HEK293 (cell line): ENCODE measurements around the gene GRID2.

Source experiments
- CTCF ChIA-PET: fragments of 350-600 bp; formaldehyde crosslinking; extraction: SDS; loops from one replicate; lab custom pipeline; 2021; ENCODE audit warnings: antibody characterized with exemption; lab: Yijun Ruan, JAX
- POLR2A ChIA-PET: fragments of 300-600 bp; formaldehyde crosslinking; extraction: SDS; loops from one replicate; lab custom pipeline; 2020; ENCODE audit warnings: antibody characterized with exemption, inconsistent platforms; lab: Yijun Ruan, JAX
- H3K27ac ChIP-seq: fragments of 200-500 bp; sonication (Bioruptor generic); 2 replicates; pipeline ENCODE4 v1.5.1; 2014; ENCODE audit warnings: low read depth, low read length, control low read depth, inconsistent platforms; ENCODE audit errors: extremely low read depth
- H3K36me3 ChIP-seq, 2 experiments: fragments of 200-500 bp in 1 of 2; sonication (Bioruptor generic) in 1 of 2; 1 replicate in 1 of 2; 2 replicates in 1 of 2; pipeline ENCODE4 v1.5.1; 2014 to 2017; ENCODE audit warnings: inconsistent platforms in 2 of 2, low read length in 2 of 2; ENCODE audit not compliant: control insufficient read depth in 2 of 2, insufficient read depth in 1 of 2
- H3K4me1 ChIP-seq: fragments of 200-500 bp; sonication (Bioruptor generic); 2 replicates; pipeline ENCODE4 v1.5.1; 2014; ENCODE audit warnings: mild to moderate bottlenecking, low read length, inconsistent platforms; ENCODE audit not compliant: control insufficient read depth, insufficient read depth
- H3K4me3 ChIP-seq: 2 replicates; pipeline ENCODE4 v1.5.1; 2011; ENCODE audit warnings: low read depth, mild to moderate bottlenecking, control low read depth, low read length, moderate library complexity
- H3K9me3 ChIP-seq: fragments of 200-500 bp; sonication (Bioruptor generic); 2 replicates; pipeline ENCODE4 v1.5.1; 2014; ENCODE audit warnings: low read depth, low read length, inconsistent platforms; ENCODE audit not compliant: control insufficient read depth, insufficient read depth
- GFI1B ChIP-seq: fragments of 450-650 bp; formaldehyde crosslinking; IDR thresholded peaks from 2 replicates; pipeline ENCODE4 v1.5.1; 2016; ENCODE audit warnings: missing biosample characterization, missing genetic modification characterization
- IKZF3 ChIP-seq: fragments of 450-650 bp; IDR thresholded peaks from 2 replicates; pipeline ENCODE4 v1.5.0; 2018; ENCODE audit warnings: missing biosample characterization, mild to moderate bottlenecking, missing genetic modification characterization, moderate library complexity
- MYNN ChIP-seq: fragments of 450-650 bp; formaldehyde crosslinking; IDR thresholded peaks from 2 replicates; pipeline ENCODE4 v1.5.1; 2016; ENCODE audit warnings: missing biosample characterization, missing genetic modification characterization, borderline replicate concordance
- SALL2 ChIP-seq: fragments of 450-650 bp; formaldehyde crosslinking; IDR thresholded peaks from 2 replicates; pipeline ENCODE4 v1.5.0; 2017; ENCODE audit warnings: missing biosample characterization, mild to moderate bottlenecking, missing genetic modification characterization, borderline replicate concordance
- SETDB1 ChIP-seq: IDR thresholded peaks from one replicate; pipeline ENCODE4 v1.6.1; 2017; ENCODE audit warnings: mild to moderate bottlenecking, low read length, moderate library complexity, mixed read lengths; ENCODE audit not compliant: insufficient read length
- YY1 ChIP-seq: fragments of 450-650 bp; formaldehyde crosslinking; IDR thresholded peaks from 2 replicates; pipeline ENCODE4 v1.5.1; 2018; ENCODE audit warnings: missing biosample characterization, missing genetic modification characterization
- ZBTB17 ChIP-seq: fragments of 450-650 bp; formaldehyde crosslinking; IDR thresholded peaks from 2 replicates; pipeline ENCODE4 v1.5.1; 2016; ENCODE audit warnings: missing biosample characterization, missing genetic modification characterization
- ZBTB20 ChIP-seq: fragments of 450-650 bp; formaldehyde crosslinking; IDR thresholded peaks from 2 replicates; pipeline ENCODE4 v1.5.1; 2016; ENCODE audit warnings: missing biosample characterization, missing genetic modification characterization
- ZNF133 ChIP-seq: fragments of 450-650 bp; formaldehyde crosslinking; IDR thresholded peaks from 2 replicates; pipeline ENCODE4 v1.5.1; 2016; ENCODE audit warnings: missing biosample characterization, missing genetic modification characterization
- ZNF140 ChIP-seq: fragments of 450-650 bp; formaldehyde crosslinking; IDR thresholded peaks from 2 replicates; pipeline ENCODE4 v1.5.1; 2016; ENCODE audit warnings: missing biosample characterization, missing genetic modification characterization
- ZNF146 ChIP-seq: fragments of 450-650 bp; formaldehyde crosslinking; IDR thresholded peaks from 2 replicates; pipeline ENCODE4 v1.5.1; 2016; ENCODE audit warnings: missing biosample characterization, missing genetic modification characterization
- ZNF155 ChIP-seq: fragments of 450-650 bp; formaldehyde crosslinking; IDR thresholded peaks from 2 replicates; pipeline ENCODE4 v1.5.1; 2016; ENCODE audit warnings: missing biosample characterization, missing genetic modification characterization
- ZNF394 ChIP-seq: fragments of 450-650 bp; formaldehyde crosslinking; IDR thresholded peaks from 2 replicates; pipeline ENCODE4 v1.5.1; 2016; ENCODE audit warnings: missing biosample characterization, missing genetic modification characterization, mild to moderate bottlenecking, moderate library complexity, borderline replicate concordance
- ZNF433 ChIP-seq: fragments of 450-650 bp; formaldehyde crosslinking; IDR thresholded peaks from 2 replicates; pipeline ENCODE4 v1.5.1; 2016; ENCODE audit warnings: missing biosample characterization, missing genetic modification characterization, low read depth
- ZNF473 ChIP-seq: fragments of 450-650 bp; formaldehyde crosslinking; IDR thresholded peaks from 2 replicates; pipeline ENCODE4 v1.5.1; 2017; ENCODE audit warnings: missing biosample characterization, missing genetic modification characterization
- ZNF488 ChIP-seq: fragments of 450-650 bp; formaldehyde crosslinking; IDR thresholded peaks from 2 replicates; pipeline ENCODE4 v1.5.1; 2016; ENCODE audit warnings: missing biosample characterization, missing genetic modification characterization
- ZNF521 ChIP-seq: fragments of 450-650 bp; formaldehyde crosslinking; IDR thresholded peaks from 2 replicates; pipeline ENCODE4 v1.5.1; 2017; ENCODE audit warnings: missing biosample characterization, mild to moderate bottlenecking, missing genetic modification characterization
- ZNF558 ChIP-seq: fragments of 450-650 bp; formaldehyde crosslinking; IDR thresholded peaks from 2 replicates; pipeline ENCODE4 v1.5.1; 2016; ENCODE audit warnings: missing biosample characterization, missing genetic modification characterization
- ZNF600 ChIP-seq: fragments of 450-650 bp; formaldehyde crosslinking; IDR thresholded peaks from 2 replicates; pipeline ENCODE4 v1.5.1; 2016; ENCODE audit warnings: missing biosample characterization, missing genetic modification characterization
- ZNF658 ChIP-seq: fragments of 450-650 bp; formaldehyde crosslinking; IDR thresholded peaks from 2 replicates; pipeline ENCODE4; 2016; ENCODE audit warnings: missing biosample characterization, missing genetic modification characterization
- ZNF670 ChIP-seq: fragments of 450-650 bp; formaldehyde crosslinking; IDR thresholded peaks from 2 replicates; pipeline ENCODE4 v1.5.1; 2016; ENCODE audit warnings: missing biosample characterization, missing genetic modification characterization, low read depth
- TF ChIP-seq, protein P1 (sequence below): fragments of 450-650 bp; formaldehyde crosslinking; IDR thresholded peaks from 2 replicates; pipeline ENCODE4 v1.5.1; 2016; ENCODE audit warnings: missing biosample characterization, missing genetic modification characterization
- TF ChIP-seq, protein P2 (sequence below): fragments of 450-650 bp; formaldehyde crosslinking; IDR thresholded peaks from 2 replicates; pipeline ENCODE4 v1.5.1; 2016; ENCODE audit warnings: missing biosample characterization, missing genetic modification characterization
- TF ChIP-seq, protein P3 (sequence below): fragments of 450-650 bp; formaldehyde crosslinking; IDR thresholded peaks from 2 replicates; pipeline ENCODE4 v1.5.1; 2017; ENCODE audit warnings: missing biosample characterization, missing genetic modification characterization
- TF ChIP-seq, protein P4 (sequence below): fragments of 450-650 bp; formaldehyde crosslinking; IDR thresholded peaks from 2 replicates; pipeline ENCODE4 v1.5.1; 2016; ENCODE audit warnings: missing biosample characterization, missing genetic modification characterization
- TF ChIP-seq, protein P5 (sequence below): fragments of 450-650 bp; formaldehyde crosslinking; IDR thresholded peaks from 2 replicates; pipeline ENCODE4 v1.5.1; 2016; ENCODE audit warnings: missing biosample characterization, missing genetic modification characterization

The GRID2 gene

GRCh38 chr4:92421920-92422319 lies 118.2 kb downstream of the GRID2 start:
- TF ChIP-seq SALL2 (tag by site-specific recombination) (no peak), ZNF670 (tag by site-specific recombination) (no peak), ZNF146 (tag by site-specific recombination) (no peak), SETDB1 (no peak), MYNN (tag by site-specific recombination) (no peak), YY1 (no peak), ZBTB17 (tag by site-specific recombination) (no peak), ZNF658 (tag by site-specific recombination) (no peak), ZNF155 (no peak), IKZF3 (tag by site-specific recombination) (no peak), ZNF488 (tag by site-specific recombination) (no peak), ZNF133 (tag by site-specific recombination) (no peak), ZNF473 (tag by site-specific recombination) (no peak), ZNF600 (no peak), ZNF521 (tag by site-specific recombination) (no peak)
- TF ChIP-seq, protein P1, sequence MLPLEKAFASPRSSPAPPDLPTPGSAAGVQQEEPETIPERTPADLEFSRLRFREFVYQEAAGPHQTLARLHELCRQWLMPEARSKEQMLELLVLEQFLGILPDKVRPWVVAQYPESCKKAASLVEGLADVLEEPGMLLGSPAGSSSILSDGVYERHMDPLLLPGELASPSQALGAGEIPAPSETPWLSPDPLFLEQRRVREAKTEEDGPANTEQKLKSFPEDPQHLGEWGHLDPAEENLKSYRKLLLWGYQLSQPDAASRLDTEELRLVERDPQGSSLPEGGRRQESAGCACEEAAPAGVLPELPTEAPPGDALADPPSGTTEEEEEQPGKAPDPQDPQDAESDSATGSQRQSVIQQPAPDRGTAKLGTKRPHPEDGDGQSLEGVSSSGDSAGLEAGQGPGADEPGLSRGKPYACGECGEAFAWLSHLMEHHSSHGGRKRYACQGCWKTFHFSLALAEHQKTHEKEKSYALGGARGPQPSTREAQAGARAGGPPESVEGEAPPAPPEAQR (tag by site-specific recombination), result no peak
- TF ChIP-seq, protein P2, sequence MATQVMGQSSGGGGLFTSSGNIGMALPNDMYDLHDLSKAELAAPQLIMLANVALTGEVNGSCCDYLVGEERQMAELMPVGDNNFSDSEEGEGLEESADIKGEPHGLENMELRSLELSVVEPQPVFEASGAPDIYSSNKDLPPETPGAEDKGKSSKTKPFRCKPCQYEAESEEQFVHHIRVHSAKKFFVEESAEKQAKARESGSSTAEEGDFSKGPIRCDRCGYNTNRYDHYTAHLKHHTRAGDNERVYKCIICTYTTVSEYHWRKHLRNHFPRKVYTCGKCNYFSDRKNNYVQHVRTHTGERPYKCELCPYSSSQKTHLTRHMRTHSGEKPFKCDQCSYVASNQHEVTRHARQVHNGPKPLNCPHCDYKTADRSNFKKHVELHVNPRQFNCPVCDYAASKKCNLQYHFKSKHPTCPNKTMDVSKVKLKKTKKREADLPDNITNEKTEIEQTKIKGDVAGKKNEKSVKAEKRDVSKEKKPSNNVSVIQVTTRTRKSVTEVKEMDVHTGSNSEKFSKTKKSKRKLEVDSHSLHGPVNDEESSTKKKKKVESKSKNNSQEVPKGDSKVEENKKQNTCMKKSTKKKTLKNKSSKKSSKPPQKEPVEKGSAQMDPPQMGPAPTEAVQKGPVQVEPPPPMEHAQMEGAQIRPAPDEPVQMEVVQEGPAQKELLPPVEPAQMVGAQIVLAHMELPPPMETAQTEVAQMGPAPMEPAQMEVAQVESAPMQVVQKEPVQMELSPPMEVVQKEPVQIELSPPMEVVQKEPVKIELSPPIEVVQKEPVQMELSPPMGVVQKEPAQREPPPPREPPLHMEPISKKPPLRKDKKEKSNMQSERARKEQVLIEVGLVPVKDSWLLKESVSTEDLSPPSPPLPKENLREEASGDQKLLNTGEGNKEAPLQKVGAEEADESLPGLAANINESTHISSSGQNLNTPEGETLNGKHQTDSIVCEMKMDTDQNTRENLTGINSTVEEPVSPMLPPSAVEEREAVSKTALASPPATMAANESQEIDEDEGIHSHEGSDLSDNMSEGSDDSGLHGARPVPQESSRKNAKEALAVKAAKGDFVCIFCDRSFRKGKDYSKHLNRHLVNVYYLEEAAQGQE (tag by site-specific recombination), result no peak
- TF ChIP-seq, protein P3, sequence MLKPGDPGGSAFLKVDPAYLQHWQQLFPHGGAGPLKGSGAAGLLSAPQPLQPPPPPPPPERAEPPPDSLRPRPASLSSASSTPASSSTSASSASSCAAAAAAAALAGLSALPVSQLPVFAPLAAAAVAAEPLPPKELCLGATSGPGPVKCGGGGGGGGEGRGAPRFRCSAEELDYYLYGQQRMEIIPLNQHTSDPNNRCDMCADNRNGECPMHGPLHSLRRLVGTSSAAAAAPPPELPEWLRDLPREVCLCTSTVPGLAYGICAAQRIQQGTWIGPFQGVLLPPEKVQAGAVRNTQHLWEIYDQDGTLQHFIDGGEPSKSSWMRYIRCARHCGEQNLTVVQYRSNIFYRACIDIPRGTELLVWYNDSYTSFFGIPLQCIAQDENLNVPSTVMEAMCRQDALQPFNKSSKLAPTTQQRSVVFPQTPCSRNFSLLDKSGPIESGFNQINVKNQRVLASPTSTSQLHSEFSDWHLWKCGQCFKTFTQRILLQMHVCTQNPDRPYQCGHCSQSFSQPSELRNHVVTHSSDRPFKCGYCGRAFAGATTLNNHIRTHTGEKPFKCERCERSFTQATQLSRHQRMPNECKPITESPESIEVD (tag by site-specific recombination), result no peak
- Histone ChIP-seq H3K36me3 (no peaks in the 10 kb centered on the region), H3K27ac (no peak overlapping the region), H3K4me1 (no peaks in the 10 kb centered on the region), H3K4me3 (no peak overlapping the region), H3K9me3 (no peaks in the 10 kb centered on the region)
- POLR2A ChIA-PET, result no interaction called here
- CTCF ChIA-PET, result no interaction called here

DNA sequence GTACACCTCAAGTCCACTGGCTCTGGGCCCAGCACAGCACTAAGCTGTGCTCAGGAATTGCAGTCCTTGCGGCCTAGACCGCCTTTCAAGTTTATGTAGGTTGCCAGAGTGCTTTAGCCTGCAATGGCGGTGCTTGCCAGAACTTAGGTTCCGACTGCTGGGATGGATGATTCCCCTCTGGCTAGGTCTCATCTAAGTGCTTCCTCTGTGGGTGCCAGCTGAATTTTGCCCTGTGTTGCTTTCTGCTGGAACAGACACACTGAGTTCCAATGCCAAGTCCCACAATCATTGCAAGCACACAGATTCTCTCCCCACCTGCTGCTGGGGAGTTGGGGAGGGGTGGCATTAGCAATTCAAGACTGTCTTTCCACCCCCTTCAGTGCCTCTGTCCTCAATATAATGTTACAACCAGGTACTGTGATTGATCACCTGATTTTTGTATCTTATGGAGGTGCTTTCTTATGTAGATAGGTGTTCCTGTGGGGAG lies 129.5 kb downstream of the GRID2 start:
- Histone ChIP-seq H3K4me3 (no peak overlapping the region), H3K36me3 (no peaks in the 10 kb centered on the region), H3K4me1 (no peaks in the 10 kb centered on the region), H3K27ac (no peak overlapping the region), H3K9me3 (no peaks in the 10 kb centered on the region)
- CTCF ChIA-PET, result no interaction called here
- POLR2A ChIA-PET, result no interaction called here
- TF ChIP-seq GFI1B (tag by site-specific recombination) (no peak), ZNF394 (no peak), ZNF433 (tag by site-specific recombination) (no peak), ZBTB20 (tag by site-specific recombination) (no peak), ZNF558 (no peak), ZNF140 (tag by site-specific recombination) (no peak)
- TF ChIP-seq, protein P4, sequence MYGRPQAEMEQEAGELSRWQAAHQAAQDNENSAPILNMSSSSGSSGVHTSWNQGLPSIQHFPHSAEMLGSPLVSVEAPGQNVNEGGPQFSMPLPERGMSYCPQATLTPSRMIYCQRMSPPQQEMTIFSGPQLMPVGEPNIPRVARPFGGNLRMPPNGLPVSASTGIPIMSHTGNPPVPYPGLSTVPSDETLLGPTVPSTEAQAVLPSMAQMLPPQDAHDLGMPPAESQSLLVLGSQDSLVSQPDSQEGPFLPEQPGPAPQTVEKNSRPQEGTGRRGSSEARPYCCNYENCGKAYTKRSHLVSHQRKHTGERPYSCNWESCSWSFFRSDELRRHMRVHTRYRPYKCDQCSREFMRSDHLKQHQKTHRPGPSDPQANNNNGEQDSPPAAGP (tag by site-specific recombination), result no peak
- TF ChIP-seq, protein P5, sequence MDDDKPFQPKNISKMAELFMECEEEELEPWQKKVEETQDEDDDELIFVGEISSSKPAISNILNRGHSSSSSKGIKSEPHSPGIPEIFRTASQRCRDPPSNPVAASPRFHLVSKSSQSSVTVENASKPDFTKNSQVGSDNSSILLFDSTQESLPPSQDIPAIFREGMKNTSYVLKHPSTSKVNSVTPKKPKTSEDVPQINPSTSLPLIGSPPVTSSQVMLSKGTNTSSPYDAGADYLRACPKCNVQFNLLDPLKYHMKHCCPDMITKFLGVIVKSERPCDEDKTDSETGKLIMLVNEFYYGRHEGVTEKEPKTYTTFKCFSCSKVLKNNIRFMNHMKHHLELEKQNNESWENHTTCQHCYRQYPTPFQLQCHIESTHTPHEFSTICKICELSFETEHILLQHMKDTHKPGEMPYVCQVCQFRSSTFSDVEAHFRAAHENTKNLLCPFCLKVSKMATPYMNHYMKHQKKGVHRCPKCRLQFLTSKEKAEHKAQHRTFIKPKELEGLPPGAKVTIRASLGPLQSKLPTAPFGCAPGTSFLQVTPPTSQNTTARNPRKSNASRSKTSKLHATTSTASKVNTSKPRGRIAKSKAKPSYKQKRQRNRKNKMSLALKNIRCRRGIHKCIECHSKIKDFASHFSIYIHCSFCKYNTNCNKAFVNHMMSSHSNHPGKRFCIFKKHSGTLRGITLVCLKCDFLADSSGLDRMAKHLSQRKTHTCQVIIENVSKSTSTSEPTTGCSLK (tag by site-specific recombination), result no peak
